Fibroblast of lung (primary cell): ENCODE measurements around the gene KAT2A. TPM values are rescaled to one million over a fixed set of nuclear protein-coding genes. Genes with fewer than 3 reads are reported as not detected.

Experiments used
- DNase-seq, 2 donors: peaks; one replicate each; pipeline versions ENCODE4 v3.0.0 to v3.0.0-alpha.2; 2010; ENCODE audit warnings: low read depth in 2 of 2
- H2AFZ ChIP-seq: 2 replicates; pipeline ENCODE4 v1.5.1; 2012; ENCODE audit warnings: low read length, control low read depth, inconsistent platforms
- H3K27ac ChIP-seq: 2 replicates; pipeline ENCODE4 v1.5.1; 2011; ENCODE audit warnings: low read length, control low read depth; ENCODE audit not compliant: insufficient read depth
- H3K27me3 ChIP-seq: 2 replicates; pipeline ENCODE4 v1.5.1; 2011; ENCODE audit warnings: mild to moderate bottlenecking, low read length; ENCODE audit not compliant: control insufficient read depth, insufficient read depth
- H3K36me3 ChIP-seq: 2 replicates; pipeline ENCODE4 v1.5.1; 2011; ENCODE audit warnings: low read length; ENCODE audit not compliant: control insufficient read depth, insufficient read depth
- H3K4me1 ChIP-seq: 2 replicates; pipeline ENCODE4 v1.5.1; 2011; ENCODE audit warnings: low read length; ENCODE audit not compliant: control insufficient read depth, insufficient read depth; ENCODE audit errors: extremely low read depth
- H3K4me2 ChIP-seq: 2 replicates; pipeline ENCODE4 v1.5.1; 2011; ENCODE audit warnings: low read length, control low read depth; ENCODE audit not compliant: insufficient read depth; ENCODE audit errors: extremely low read depth
- H3K4me3 ChIP-seq, 4 experiments: fragments of 200-600 bp in 1 of 4; sonication (generic) in 1 of 4; replicated peaks in 1 of 4; 2 replicates each; pipeline ENCODE4 v1.5.1; 2011 to 2016; ENCODE audit warnings: low read length in 4 of 4, low read depth in 3 of 4, mild to moderate bottlenecking in 3 of 4, control low read depth in 2 of 4, inconsistent platforms in 1 of 4, mixed read lengths in 1 of 4; ENCODE audit not compliant: insufficient read depth in 1 of 4; ENCODE audit errors: control extremely low read depth in 1 of 4
- H3K79me2 ChIP-seq: 2 replicates; pipeline ENCODE4 v1.5.1; 2012; ENCODE audit warnings: mild to moderate bottlenecking, low read length, inconsistent platforms; ENCODE audit not compliant: control insufficient read depth, insufficient read depth
- H3K9ac ChIP-seq: 2 replicates; pipeline ENCODE4 v1.5.1; 2011; ENCODE audit warnings: mild to moderate bottlenecking, low read length, control low read depth; ENCODE audit not compliant: insufficient read depth
- H3K9me3 ChIP-seq: 2 replicates; pipeline ENCODE4 v1.5.1; 2012; ENCODE audit warnings: low read depth, low read length; ENCODE audit not compliant: control insufficient read depth, insufficient read depth
- H4K20me1 ChIP-seq: 2 replicates; pipeline ENCODE4 v1.5.1; 2011; ENCODE audit warnings: low read length; ENCODE audit not compliant: control insufficient read depth, insufficient read depth; ENCODE audit errors: extremely low read depth
- EZH2 ChIP-seq: IDR thresholded peaks from 2 replicates; pipeline ENCODE4 v1.5.1; 2012; ENCODE audit warnings: low read length, control low read depth, mild to moderate bottlenecking; ENCODE audit errors: missing control alignments
- polyA plus RNA-seq, 2 donors: library from polyadenylated mRNA; depleted of rRNA in 1 of 2; stranded (reverse) in 1 of 2; unstranded in 1 of 2; fragments of >200 nt; gene quantifications; 2 replicates each; pipeline ENCODE4 v1.2.1, GENCODE V29; 2011 to 2012; ENCODE audit warnings: missing spikeins in 1 of 2
- total RNA-seq: library from RNA; depleted of rRNA; stranded (reverse); fragments of >200 nt; gene quantifications from 2 replicates; pipeline ENCODE4 v1.2.1, GENCODE V29; 2014
- TF ChIP-seq, protein P1 (sequence below), 2 donors: IDR thresholded peaks in 1 of 2; conservative IDR thresholded peaks in 1 of 2; 1 replicate in 1 of 2; 2 replicates in 1 of 2; pipeline ENCODE4 v1.5.1; 2011 to 2012; ENCODE audit warnings: low read length in 2 of 2, control low read depth in 1 of 2, inconsistent platforms in 1 of 2, low read depth in 1 of 2, mild to moderate bottlenecking in 1 of 2

KAT2A gene
- total and polyA plus RNA-seq, 2 donors (not counting 1 experiment from before 2014, with no cell fraction given): 7.8 to 9.1 TPM

DNA sequence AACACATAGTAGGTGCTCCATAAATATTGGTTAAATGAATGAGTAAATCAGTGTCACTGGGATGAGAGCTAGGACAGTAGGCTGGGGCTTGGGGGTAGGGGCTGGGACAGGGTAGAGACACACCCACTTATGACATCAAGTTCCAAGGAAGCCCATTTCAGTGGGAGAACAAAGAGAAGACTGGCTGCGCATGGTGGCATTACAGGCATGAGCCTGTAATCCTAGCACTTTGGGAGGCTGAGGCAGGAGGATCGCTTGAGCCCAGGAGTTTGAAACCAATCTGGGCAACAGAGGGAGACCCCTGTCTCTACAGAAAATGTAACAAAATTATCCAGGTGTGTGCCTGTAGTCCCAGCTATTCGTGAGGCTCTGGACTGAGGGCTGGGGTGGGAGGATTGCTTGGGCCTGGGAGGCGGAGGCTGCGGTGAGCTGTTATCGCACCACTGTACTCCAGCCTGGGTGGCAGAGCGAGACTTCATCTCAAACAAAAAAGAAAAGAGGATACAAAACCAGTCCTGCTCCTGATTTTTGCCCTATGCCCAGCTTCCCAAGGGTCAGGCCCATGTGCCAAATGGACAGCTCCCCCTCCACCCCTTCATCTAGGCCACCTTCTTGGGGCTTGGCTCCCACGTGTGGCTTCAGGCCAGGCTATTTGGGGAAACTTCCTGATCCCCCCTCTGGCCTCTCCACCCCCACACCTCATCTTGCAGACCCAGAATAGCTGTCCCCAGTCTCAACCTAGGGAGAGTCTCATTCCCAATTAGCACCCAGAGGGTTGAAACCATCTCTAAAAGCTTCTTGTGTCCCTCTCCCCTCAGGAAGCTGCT, 30.0 kb downstream of the KAT2A start:
- no peak overlapping the region for H2AFZ ChIP-seq
- no peaks in the 10 kb centered on the region for H3K4me1 ChIP-seq
- H3K27me3 ChIP-seq: peaks cover 16% of the 10 kb centered on the region
- H3K9ac ChIP-seq: no peak overlapping the region
- H3K36me3 ChIP-seq: no peaks in the 10 kb centered on the region
- H4K20me1 ChIP-seq: no peaks in the 10 kb centered on the region
- no peaks in the 10 kb centered on the region for H3K79me2 ChIP-seq
- H3K27ac ChIP-seq: no peak overlapping the region
- H3K9me3 ChIP-seq: no peaks in the 10 kb centered on the region
- no peak overlapping the region for H3K4me2 ChIP-seq
- DNase-seq: no peak
- H3K4me3 ChIP-seq: no peak overlapping the region
- peak; percentile 39 for TF ChIP-seq EZH2
- TF ChIP-seq, protein P1, sequence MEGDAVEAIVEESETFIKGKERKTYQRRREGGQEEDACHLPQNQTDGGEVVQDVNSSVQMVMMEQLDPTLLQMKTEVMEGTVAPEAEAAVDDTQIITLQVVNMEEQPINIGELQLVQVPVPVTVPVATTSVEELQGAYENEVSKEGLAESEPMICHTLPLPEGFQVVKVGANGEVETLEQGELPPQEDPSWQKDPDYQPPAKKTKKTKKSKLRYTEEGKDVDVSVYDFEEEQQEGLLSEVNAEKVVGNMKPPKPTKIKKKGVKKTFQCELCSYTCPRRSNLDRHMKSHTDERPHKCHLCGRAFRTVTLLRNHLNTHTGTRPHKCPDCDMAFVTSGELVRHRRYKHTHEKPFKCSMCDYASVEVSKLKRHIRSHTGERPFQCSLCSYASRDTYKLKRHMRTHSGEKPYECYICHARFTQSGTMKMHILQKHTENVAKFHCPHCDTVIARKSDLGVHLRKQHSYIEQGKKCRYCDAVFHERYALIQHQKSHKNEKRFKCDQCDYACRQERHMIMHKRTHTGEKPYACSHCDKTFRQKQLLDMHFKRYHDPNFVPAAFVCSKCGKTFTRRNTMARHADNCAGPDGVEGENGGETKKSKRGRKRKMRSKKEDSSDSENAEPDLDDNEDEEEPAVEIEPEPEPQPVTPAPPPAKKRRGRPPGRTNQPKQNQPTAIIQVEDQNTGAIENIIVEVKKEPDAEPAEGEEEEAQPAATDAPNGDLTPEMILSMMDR (conservative IDR thresholded peaks at IDR 0.05 in 1 of 2, IDR thresholded peaks at IDR 0.05 in 1 of 2; ENCODE audit: low read depth in 1 of 2, low read length in 2 of 2): no peak

- Histone ChIP-seq H2AFZ (no peak overlapping the region), H3K9me3 (no peaks in the 10 kb centered on the region), H3K4me2 (no peak overlapping the region), H3K27me3 (peaks cover 9% of the 10 kb centered on the region), H3K9ac (no peak overlapping the region), H3K4me1 (no peaks in the 10 kb centered on the region), H3K79me2 (no peaks in the 10 kb centered on the region), H3K27ac (no peak overlapping the region), H3K36me3 (no peaks in the 10 kb centered on the region), H4K20me1 (no peaks in the 10 kb centered on the region), H3K4me3 (no peak overlapping the region)
- no peak for DNase-seq
- TF ChIP-seq, protein P1 (conservative IDR thresholded peaks at IDR 0.05 in 1 of 2, IDR thresholded peaks at IDR 0.05 in 1 of 2; ENCODE audit: low read depth in 1 of 2, low read length in 2 of 2): no peak
- no peak for TF ChIP-seq EZH2
Measured at GRCh38 chr17:42088736-42089135, 32.4 kb downstream of the KAT2A start.

GRCh38 chr17:42087736-42088705, 33.1 kb downstream of the KAT2A start:
- DNase-seq: no peak
- H2AFZ ChIP-seq: no peak overlapping the region

More at GRCh38 chr17:42087736-42088705, 33.1 kb downstream of the KAT2A start:
- Histone ChIP-seq H3K4me1 (no peaks in the 10 kb centered on the region), H4K20me1 (no peaks in the 10 kb centered on the region), H3K27me3 (peaks cover 9% of the 10 kb centered on the region), H3K79me2 (no peaks in the 10 kb centered on the region), H3K36me3 (no peaks in the 10 kb centered on the region), H3K4me3 (no peak overlapping the region), H3K9me3 (no peaks in the 10 kb centered on the region), H3K9ac (no peak overlapping the region), H3K4me2 (no peak overlapping the region), H3K27ac (no peak overlapping the region)
- TF ChIP-seq, protein P1 (conservative IDR thresholded peaks at IDR 0.05 in 1 of 2, IDR thresholded peaks at IDR 0.05 in 1 of 2; ENCODE audit: low read depth in 1 of 2, low read length in 2 of 2): no peak
- TF ChIP-seq EZH2: no peak
